A673 (cell line): ENCODE results near the gene KLHL42.

Source experiments
- CTCF ChIP-seq: fragments of 300-800, 200-600 bp; sonication (generic); conservative IDR thresholded peaks from 2 replicates; pipeline ENCODE4 v1.5.1; 2017; ENCODE audit warnings: low read depth, mild to moderate bottlenecking, antibody characterized with exemption, low read length, moderate library complexity, mixed read lengths
- EZH2 ChIP-seq: fragments of 200-600 bp; sonication (generic); IDR thresholded peaks from 2 replicates; pipeline ENCODE4 v1.6.1; 2017; ENCODE audit warnings: borderline replicate concordance, low read depth, mild to moderate bottlenecking, mixed read lengths, antibody characterized with exemption, low read length; ENCODE audit not compliant: poor library complexity, severe bottlenecking

GRCh38 chr12:27814411-27814810, 34.4 kb downstream of the KLHL42 start:
- TF ChIP-seq CTCF = no peak
- no peak for TF ChIP-seq EZH2
